HG02623 (cell line): Measurements from ENCODE around the gene NDST1.

Source experiments
- ATAC-seq: cut with Tn5 transposase; IDR thresholded peaks from one replicate; pipeline ENCODE4 v1.9.1; 2021; ENCODE audit warnings: moderate library complexity; ENCODE audit not compliant: unreplicated experiment

NDST1 gene

GRCh38 chr5:150561571-150562275 lies 53.8 kb downstream of the NDST1 start:
- ATAC-seq = no peak

- no peak for ATAC-seq
These were observed 54.9 kb downstream of the NDST1 start for GRCh38 chr5:150562832-150563231.

- no peak for ATAC-seq
These were observed 57.9 kb downstream of the NDST1 start for GRCh38 chr5:150565868-150566267.

GRCh38 chr5:150567031-150567717 lies 59.2 kb downstream of the NDST1 start:
- no peak for ATAC-seq

GRCh38 chr5:150568663-150569062 lies 60.7 kb downstream of the NDST1 start:
- ATAC-seq = no peak

GRCh38 chr5:150570333-150570732 lies 62.4 kb downstream of the NDST1 start:
- no peak for ATAC-seq

GRCh38 chr5:150571836-150572235 lies 63.9 kb downstream of the NDST1 start:
- no peak for ATAC-seq

- ATAC-seq = no peak
These were observed 65.3 kb downstream of the NDST1 start for GRCh38 chr5:150573216-150573615.

- no peak for ATAC-seq
These were observed 66.2 kb downstream of the NDST1 start for GRCh38 chr5:150573867-150574817.

GRCh38 chr5:150574818-150575547 lies 67.1 kb downstream of the NDST1 start:
- ATAC-seq = no peak

GRCh38 chr5:150575745-150576448 lies 68.0 kb downstream of the NDST1 start:
- no peak for ATAC-seq

- ATAC-seq = no peak
These were observed 68.6 kb downstream of the NDST1 start for GRCh38 chr5:150576449-150576949.

GRCh38 chr5:150577378-150578139 lies 69.6 kb downstream of the NDST1 start:
- ATAC-seq = no peak

GRCh38 chr5:150578781-150579461 lies 71.0 kb downstream of the NDST1 start:
- ATAC-seq = no peak

- no peak for ATAC-seq
These were observed 71.8 kb downstream of the NDST1 start for GRCh38 chr5:150579462-150580400.

GRCh38 chr5:150580917-150581316 lies 73.0 kb downstream of the NDST1 start:
- no peak for ATAC-seq

- no peak for ATAC-seq
These were observed 74.5 kb downstream of the NDST1 start for GRCh38 chr5:150582241-150583109.
